HepG2 (cell line): ENCODE results near the gene CDK12. TPM values are rescaled to one million over a fixed set of nuclear protein-coding genes. Genes with fewer than 3 reads are reported as not detected.
"Not testable (repeated sequence)": the region's sequence is repeated elsewhere in the genome, so short reads cannot be mapped to it uniquely, and the experiment has no call there.

Source experiments
- ATAC-seq: fragments of 200-7000 bp; cut with Tn5 transposase; 3 replicates; pipeline ENCODE4 v1.9.1; 2020; ENCODE audit warnings: mild to moderate bottlenecking, moderate library complexity
- BruUV-seq: library from RNA; stranded (reverse); fragments of 400-500 nt; replicated peaks from 2 replicates; lab custom pipeline; 2021; lab: Mats Ljungman, UMichigan
- CTCF ChIA-PET: fragments of 300-600 bp; formaldehyde crosslinking; extraction: SDS; loops from one replicate; lab custom pipeline; 2021; ENCODE audit warnings: low total read pairs, inconsistent platforms, low intra/inter-chr PET ratio; lab: Yijun Ruan, JAX
- POLR2A ChIA-PET: fragments of 350-600 bp; sonication (Branson Sonifier 250); formaldehyde crosslinking; loops from one replicate; lab custom pipeline; 2020; ENCODE audit warnings: antibody characterized with exemption, inconsistent platforms; lab: Yijun Ruan, JAX
- DNase-seq: peaks from one replicate; pipeline ENCODE4 v3.0.0-alpha.2; 2015; ENCODE audit warnings: low spot score
- FAIRE-seq: peaks from 3 replicates; lab custom pipeline; 2011; peaks lifted over from hg19 to GRCh38; lab: Jason Lieb, UNC
- H2AFZ ChIP-seq: one replicate; pipeline ENCODE4 v1.6.1; 2011; ENCODE audit warnings: low read length, inconsistent platforms
- H3K27ac ChIP-seq: fragments of 300-600 bp; 3 replicates; pipeline ENCODE4 v1.8.0; 2011; ENCODE audit warnings: mixed run types, mild to moderate bottlenecking, mixed read lengths, low read length, inconsistent platforms; ENCODE audit not compliant: insufficient read depth; ENCODE audit errors: extremely low read length
- H3K27me3 ChIP-seq, 2 experiments: fragments of 200-600 bp in 1 of 2; 2 replicates in 1 of 2; 3 replicates in 1 of 2; pipeline versions ENCODE4 v1.6.0 to v1.8.0; 2011; ENCODE audit warnings: low read length in 2 of 2, mild to moderate bottlenecking in 2 of 2, moderate library complexity in 2 of 2, inconsistent platforms in 1 of 2; ENCODE audit not compliant: insufficient read depth in 2 of 2, control insufficient read depth in 1 of 2
- H3K36me3 ChIP-seq, 2 experiments: fragments of 200-600 bp in 1 of 2; replicated peaks in 1 of 2; 2 replicates in 1 of 2; 3 replicates in 1 of 2; pipeline versions ENCODE4 v1.5.1 to v1.8.0; 2011; ENCODE audit warnings: low read length in 2 of 2, inconsistent platforms in 1 of 2; ENCODE audit not compliant: insufficient read depth in 2 of 2, control insufficient read depth in 1 of 2
- H3K4me1 ChIP-seq: 2 replicates; pipeline ENCODE4 v1.5.1; 2012; ENCODE audit warnings: low read length, inconsistent platforms; ENCODE audit not compliant: insufficient read depth
- H3K4me2 ChIP-seq: 2 replicates; pipeline ENCODE4 v1.6.0; 2011; ENCODE audit warnings: low read depth, low read length, inconsistent platforms
- H3K4me3 ChIP-seq, 3 experiments: fragments of 200-600 bp in 1 of 3; sonication (generic), shearing (Covaris generic) in 1 of 3; replicated peaks in 1 of 3; 2 replicates each; pipeline ENCODE4 v1.5.1; 2011 to 2016; ENCODE audit warnings: low read length in 3 of 3, inconsistent platforms in 2 of 3, low read depth in 2 of 3, mild to moderate bottlenecking in 2 of 3, control low read depth in 1 of 3, mixed read lengths in 1 of 3; ENCODE audit not compliant: insufficient read depth in 1 of 3
- H3K79me2 ChIP-seq: one replicate; pipeline ENCODE4 v1.6.1; 2011; ENCODE audit warnings: low read length, inconsistent platforms; ENCODE audit not compliant: insufficient read depth
- H3K9ac ChIP-seq: 2 replicates; pipeline ENCODE4 v1.6.0; 2011; ENCODE audit warnings: mild to moderate bottlenecking, low read depth, low read length, inconsistent platforms; ENCODE audit not compliant: insufficient read depth
- H3K9me3 ChIP-seq: 2 replicates; pipeline ENCODE4 v1.5.1; 2012; ENCODE audit warnings: mild to moderate bottlenecking, low read length
- H4K20me1 ChIP-seq: 2 replicates; pipeline ENCODE4 v1.6.0; 2011; ENCODE audit warnings: inconsistent platforms, mild to moderate bottlenecking, low read length, moderate library complexity; ENCODE audit not compliant: insufficient read depth
- ZMYM3 ChIP-seq: sonication (generic); formaldehyde crosslinking; IDR thresholded peaks from 2 replicates; pipeline ENCODE4 v1.5.1; 2020; ENCODE audit warnings: mild to moderate bottlenecking, missing genetic modification reagents
- ZNF121 ChIP-seq: sonication (generic); formaldehyde crosslinking; IDR thresholded peaks from 2 replicates; pipeline ENCODE4 v1.5.0; 2020; ENCODE audit warnings: mild to moderate bottlenecking, missing genetic modification reagents
- ZNF362 ChIP-seq: sonication (generic); formaldehyde crosslinking; IDR thresholded peaks from 2 replicates; pipeline ENCODE4 v1.4.0; 2020; ENCODE audit warnings: missing genetic modification reagents, mild to moderate bottlenecking, borderline replicate concordance
- ZNF460 ChIP-seq: sonication (generic); formaldehyde crosslinking; IDR thresholded peaks from 2 replicates; pipeline ENCODE4 v1.5.1; 2020; ENCODE audit warnings: missing genetic modification reagents, mild to moderate bottlenecking, borderline replicate concordance
- ZNF629 ChIP-seq: sonication (generic); formaldehyde crosslinking; conservative IDR thresholded peaks from 2 replicates; pipeline ENCODE4 v1.5.0; 2020; ENCODE audit warnings: missing genetic modification reagents
- ZNF770 ChIP-seq: sonication (generic); formaldehyde crosslinking; IDR thresholded peaks from 2 replicates; pipeline ENCODE4 v1.5.0; 2020; ENCODE audit warnings: mild to moderate bottlenecking, missing genetic modification reagents
- WGBS: methylation state at CpG from one replicate; pipeline ENCODE4 v1.1.6; 2017; ENCODE audit warnings: low lambda C conversion rate; 5-methylcytosine and 5-hydroxymethylcytosine counted together
- in situ Hi-C: cut with HindIII; loops from 2 replicates; pipeline ENCODE4 v1.10.0; 2017; ENCODE audit warnings: low pct_unique_long_range_greater_than_20kb; ENCODE audit not compliant: extremely low pct_ligation_motif_present
- intact Hi-C: fragments of 100-400 bp; cut with micrococcal nuclease; formaldehyde crosslinking; loops from one replicate; pipeline ENCODE4 v1.10.0; 2022; ENCODE audit not compliant: unreplicated experiment
- polyA plus RNA-seq, 8 experiments: library from polyadenylated mRNA; depleted of rRNA in 3 of 8; stranded (reverse) in 7 of 8; unstranded in 1 of 8; fragments of >200 nt; fragmentation: Illumina TruSeq in 4 of 8; extraction: Trizol in 4 of 8; gene quantifications; 2 replicates each; pipeline versions ENCODE4 v1.2.1 to v1.2.3, GENCODE V29; 2011 to 2016; ENCODE audit warnings: low read depth in 4 of 8, missing spikeins in 1 of 8, mixed read lengths in 1 of 8; ENCODE audit not compliant: insufficient read depth in 1 of 8
- total RNA-seq, 5 experiments: library from RNA; depleted of rRNA; stranded (reverse); fragments of >200 nt; fragmentation: Illumina TruSeq; extraction: Trizol; gene quantifications; 2 replicates each; pipeline ENCODE4 v1.2.3, GENCODE V29; 2016; ENCODE audit warnings: low read depth in 1 of 5
- TF ChIP-seq, protein P1 (sequence below), 2 experiments: fragments of 450-650 bp in 1 of 2; sonication (generic) in 1 of 2; formaldehyde crosslinking in 1 of 2; IDR thresholded peaks; 2 replicates each; pipeline versions ENCODE4 v1.6.1 to v1.8.0; 2016 to 2022; ENCODE audit warnings: antibody characterized with exemption in 1 of 2, mild to moderate bottlenecking in 1 of 2, missing genetic modification reagents in 1 of 2

The CDK12 gene
- total and polyA plus RNA-seq, 2 of the 13 experiments (the other 11 are each of a cell fraction or from before 2014, with no cell fraction given): 24.0 to 88.6 TPM

- intact Hi-C loops: loop anchor here (2.0 to 10.0 kb wide), 2 partner anchors 14 to 270 kb away; partner anchors contain the start of genes GRB7, MED1 and MIEN1
- BruUV-seq: not testable (repeated sequence)
- peak overlapping the region; percentile 86 to 99 (median 96) for H3K4me3 ChIP-seq
Measured at GRCh38 chr17:39464639-39465181, 3.4 kb downstream of the CDK12 start.

More at GRCh38 chr17:39464639-39465181, 3.4 kb downstream of the CDK12 start:
- H2AFZ ChIP-seq, H3K27me3 ChIP-seq, FAIRE-seq, CTCF ChIA-PET, H3K27ac ChIP-seq, DNase-seq, ATAC-seq, in situ Hi-C loops, H3K9me3 ChIP-seq: not testable (repeated sequence)
- peak; percentile 52; the same call in 1 of the 2 replicates for TF ChIP-seq ZNF362 (CRISPR knock-in tag)
- TF ChIP-seq ZMYM3 (CRISPR knock-in tag): 0 out of 2 replicates have a peak, but pooled peaks have one; percentile 26
- peak; percentile 91 for TF ChIP-seq ZNF770
- peak; percentile 88 for TF ChIP-seq ZNF629 (CRISPR knock-in tag)
- TF ChIP-seq ZNF460: peak; percentile 39; the same call in 1 of the 2 replicates
- TF ChIP-seq, protein P1, sequence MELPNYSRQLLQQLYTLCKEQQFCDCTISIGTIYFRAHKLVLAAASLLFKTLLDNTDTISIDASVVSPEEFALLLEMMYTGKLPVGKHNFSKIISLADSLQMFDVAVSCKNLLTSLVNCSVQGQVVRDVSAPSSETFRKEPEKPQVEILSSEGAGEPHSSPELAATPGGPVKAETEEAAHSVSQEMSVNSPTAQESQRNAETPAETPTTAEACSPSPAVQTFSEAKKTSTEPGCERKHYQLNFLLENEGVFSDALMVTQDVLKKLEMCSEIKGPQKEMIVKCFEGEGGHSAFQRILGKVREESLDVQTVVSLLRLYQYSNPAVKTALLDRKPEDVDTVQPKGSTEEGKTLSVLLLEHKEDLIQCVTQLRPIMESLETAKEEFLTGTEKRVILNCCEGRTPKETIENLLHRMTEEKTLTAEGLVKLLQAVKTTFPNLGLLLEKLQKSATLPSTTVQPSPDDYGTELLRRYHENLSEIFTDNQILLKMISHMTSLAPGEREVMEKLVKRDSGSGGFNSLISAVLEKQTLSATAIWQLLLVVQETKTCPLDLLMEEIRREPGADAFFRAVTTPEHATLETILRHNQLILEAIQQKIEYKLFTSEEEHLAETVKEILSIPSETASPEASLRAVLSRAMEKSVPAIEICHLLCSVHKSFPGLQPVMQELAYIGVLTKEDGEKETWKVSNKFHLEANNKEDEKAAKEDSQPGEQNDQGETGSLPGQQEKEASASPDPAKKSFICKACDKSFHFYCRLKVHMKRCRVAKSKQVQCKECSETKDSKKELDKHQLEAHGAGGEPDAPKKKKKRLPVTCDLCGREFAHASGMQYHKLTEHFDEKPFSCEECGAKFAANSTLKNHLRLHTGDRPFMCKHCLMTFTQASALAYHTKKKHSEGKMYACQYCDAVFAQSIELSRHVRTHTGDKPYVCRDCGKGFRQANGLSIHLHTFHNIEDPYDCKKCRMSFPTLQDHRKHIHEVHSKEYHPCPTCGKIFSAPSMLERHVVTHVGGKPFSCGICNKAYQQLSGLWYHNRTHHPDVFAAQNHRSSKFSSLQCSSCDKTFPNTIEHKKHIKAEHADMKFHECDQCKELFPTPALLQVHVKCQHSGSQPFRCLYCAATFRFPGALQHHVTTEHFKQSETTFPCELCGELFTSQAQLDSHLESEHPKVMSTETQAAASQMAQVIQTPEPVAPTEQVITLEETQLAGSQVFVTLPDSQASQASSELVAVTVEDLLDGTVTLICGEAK (IDR thresholded peaks at IDR 0.05): not testable (repeated sequence)
- TF ChIP-seq, protein P1 (CRISPR knock-in tag; IDR thresholded peaks at IDR 0.05): 0 out of 2 replicates have a peak, but pooled peaks have one; percentile 25
- peak; percentile 95 for TF ChIP-seq ZNF121 (CRISPR knock-in tag)
- Histone ChIP-seq H3K4me1 (peaks cover 39% of the 10 kb centered on the region), H3K36me3 (peaks cover 0 to 13% of the 10 kb centered on the region in 2 experiments; a peak in 2 of 5 replicates), H3K4me2 (peak overlapping the region; percentile 90), H3K9ac (peak overlapping the region; percentile 100), H3K79me2 (peaks cover 78% of the 10 kb centered on the region), H4K20me1 (peaks cover 60% of the 10 kb centered on the region)
- 35% methylated on average over 11 of the region's 11 CpGs for WGBS
- POLR2A ChIA-PET: interaction anchor here (0.7 to 9.6 kb wide), 4 partner anchors 14 to 239 kb away, joined by 3 to 302 read pairs (median 4); partner anchors contain the start of gene MED1
